ENCODE data around the gene PCDH17. TPM values are rescaled to one million over a fixed set of nuclear protein-coding genes. Genes with fewer than 3 reads are reported as not detected.
A peak's percentile ranks its signal among the peaks of the same experiment; 100 is the strongest.

Gene PCDH17
- total RNA-seq, 1 donor from 2014 or later = 16.6 TPM

DNA sequence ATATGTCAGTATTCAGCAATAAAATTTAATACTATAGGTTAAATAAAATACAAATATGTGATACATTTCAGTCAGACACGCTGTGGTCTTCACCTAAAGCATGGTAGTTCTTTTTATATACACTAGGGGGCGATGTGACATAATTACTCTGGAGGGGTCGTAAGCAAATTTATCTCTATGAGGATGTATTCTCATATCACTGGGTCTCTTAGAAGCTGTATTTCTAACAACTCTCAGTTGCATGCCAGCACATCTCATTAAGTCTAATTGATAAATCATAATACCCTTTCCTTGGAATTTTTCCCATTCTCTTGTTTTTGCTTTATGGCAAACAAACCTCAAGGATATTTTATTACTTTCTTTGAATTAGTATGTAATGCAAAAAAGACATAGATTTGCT lies 3.9 kb upstream of the PCDH17 start:
- Mint-ChIP-seq H3K27me3 (peaks cover 48% of the 10 kb centered on the region), H3K36me3 (no peaks in the 10 kb centered on the region), H3K9me3 (no peaks in the 10 kb centered on the region), H3K4me3 (no peak overlapping the region), H3K4me1 (ENCODE audit: unreplicated experiment) (peaks cover 21% of the 10 kb centered on the region), H3K27ac (no peak overlapping the region)
- TF ChIP-seq, protein P1, sequence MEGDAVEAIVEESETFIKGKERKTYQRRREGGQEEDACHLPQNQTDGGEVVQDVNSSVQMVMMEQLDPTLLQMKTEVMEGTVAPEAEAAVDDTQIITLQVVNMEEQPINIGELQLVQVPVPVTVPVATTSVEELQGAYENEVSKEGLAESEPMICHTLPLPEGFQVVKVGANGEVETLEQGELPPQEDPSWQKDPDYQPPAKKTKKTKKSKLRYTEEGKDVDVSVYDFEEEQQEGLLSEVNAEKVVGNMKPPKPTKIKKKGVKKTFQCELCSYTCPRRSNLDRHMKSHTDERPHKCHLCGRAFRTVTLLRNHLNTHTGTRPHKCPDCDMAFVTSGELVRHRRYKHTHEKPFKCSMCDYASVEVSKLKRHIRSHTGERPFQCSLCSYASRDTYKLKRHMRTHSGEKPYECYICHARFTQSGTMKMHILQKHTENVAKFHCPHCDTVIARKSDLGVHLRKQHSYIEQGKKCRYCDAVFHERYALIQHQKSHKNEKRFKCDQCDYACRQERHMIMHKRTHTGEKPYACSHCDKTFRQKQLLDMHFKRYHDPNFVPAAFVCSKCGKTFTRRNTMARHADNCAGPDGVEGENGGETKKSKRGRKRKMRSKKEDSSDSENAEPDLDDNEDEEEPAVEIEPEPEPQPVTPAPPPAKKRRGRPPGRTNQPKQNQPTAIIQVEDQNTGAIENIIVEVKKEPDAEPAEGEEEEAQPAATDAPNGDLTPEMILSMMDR (conservative IDR thresholded peaks at IDR 0.05) = peak; percentile 91
- DNase-seq (ENCODE audit: extremely low spot score, unreplicated experiment) = no peak

DNA sequence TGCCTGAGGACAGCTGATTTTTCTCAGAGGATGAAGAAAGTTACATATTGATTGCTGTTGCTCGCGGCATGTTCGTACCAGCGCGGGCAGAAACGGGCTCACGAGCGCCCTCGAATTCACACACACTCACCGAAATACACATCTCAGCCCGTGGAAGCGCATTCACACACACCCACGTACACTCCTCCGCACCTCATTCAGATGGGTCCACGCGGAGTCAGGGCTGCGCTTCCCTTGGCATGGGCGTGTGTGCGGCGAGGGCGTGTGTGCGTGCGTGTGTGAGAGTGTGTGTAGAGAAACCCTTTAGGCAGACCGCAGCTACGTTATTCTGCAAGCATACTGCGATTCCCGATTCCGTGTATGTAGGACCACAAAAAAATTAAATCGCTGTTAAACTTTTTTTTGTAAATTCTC lies 2.1 kb upstream of the PCDH17 start:
- Mint-ChIP-seq H3K36me3 (no peaks in the 10 kb centered on the region), H3K4me1 (ENCODE audit: unreplicated experiment) (peaks cover 24% of the 10 kb centered on the region), H3K9me3 (no peaks in the 10 kb centered on the region), H3K27ac (peak overlapping the region; percentile 86), H3K27me3 (peaks cover 64% of the 10 kb centered on the region), H3K4me3 (peak overlapping the region; percentile 96)
- DNase-seq (ENCODE audit: extremely low spot score, unreplicated experiment) = no peak
- TF ChIP-seq, protein P1 (conservative IDR thresholded peaks at IDR 0.05) = peak; percentile 37

DNA sequence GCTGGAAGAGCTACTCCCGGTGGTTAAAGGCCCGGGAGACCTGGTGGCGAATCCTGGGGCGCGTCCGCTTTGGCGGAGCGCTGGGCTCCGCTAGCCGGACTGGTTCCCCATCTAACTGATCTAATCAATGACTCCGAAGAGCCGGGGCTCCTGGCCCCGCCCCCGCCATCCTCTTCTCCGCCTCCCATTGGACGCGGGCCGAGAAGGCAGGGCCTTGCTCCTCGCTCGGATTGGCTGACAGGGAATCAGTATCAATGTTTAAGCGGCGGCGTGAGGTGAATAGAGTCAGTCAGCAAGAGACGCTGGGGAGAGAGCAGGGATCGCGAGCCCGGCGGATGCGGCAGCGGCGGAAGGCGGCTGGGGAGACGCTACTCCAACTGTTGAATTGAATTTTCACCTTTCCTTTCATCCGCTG lies 1.7 kb upstream of the PCDH17 start:
- no peaks in the 10 kb centered on the region for H3K36me3 Mint-ChIP-seq
- TF ChIP-seq, protein P1 (conservative IDR thresholded peaks at IDR 0.05) = no peak
- H3K4me3 Mint-ChIP-seq = peak overlapping the region; percentile 96
- H3K4me1 Mint-ChIP-seq (ENCODE audit: unreplicated experiment) = peaks cover 24% of the 10 kb centered on the region
- H3K27me3 Mint-ChIP-seq = peaks cover 68% of the 10 kb centered on the region
- no peaks in the 10 kb centered on the region for H3K9me3 Mint-ChIP-seq
- peak overlapping the region; percentile 86 for H3K27ac Mint-ChIP-seq
- DNase-seq (ENCODE audit: extremely low spot score, unreplicated experiment) = peak; percentile 95

DNA sequence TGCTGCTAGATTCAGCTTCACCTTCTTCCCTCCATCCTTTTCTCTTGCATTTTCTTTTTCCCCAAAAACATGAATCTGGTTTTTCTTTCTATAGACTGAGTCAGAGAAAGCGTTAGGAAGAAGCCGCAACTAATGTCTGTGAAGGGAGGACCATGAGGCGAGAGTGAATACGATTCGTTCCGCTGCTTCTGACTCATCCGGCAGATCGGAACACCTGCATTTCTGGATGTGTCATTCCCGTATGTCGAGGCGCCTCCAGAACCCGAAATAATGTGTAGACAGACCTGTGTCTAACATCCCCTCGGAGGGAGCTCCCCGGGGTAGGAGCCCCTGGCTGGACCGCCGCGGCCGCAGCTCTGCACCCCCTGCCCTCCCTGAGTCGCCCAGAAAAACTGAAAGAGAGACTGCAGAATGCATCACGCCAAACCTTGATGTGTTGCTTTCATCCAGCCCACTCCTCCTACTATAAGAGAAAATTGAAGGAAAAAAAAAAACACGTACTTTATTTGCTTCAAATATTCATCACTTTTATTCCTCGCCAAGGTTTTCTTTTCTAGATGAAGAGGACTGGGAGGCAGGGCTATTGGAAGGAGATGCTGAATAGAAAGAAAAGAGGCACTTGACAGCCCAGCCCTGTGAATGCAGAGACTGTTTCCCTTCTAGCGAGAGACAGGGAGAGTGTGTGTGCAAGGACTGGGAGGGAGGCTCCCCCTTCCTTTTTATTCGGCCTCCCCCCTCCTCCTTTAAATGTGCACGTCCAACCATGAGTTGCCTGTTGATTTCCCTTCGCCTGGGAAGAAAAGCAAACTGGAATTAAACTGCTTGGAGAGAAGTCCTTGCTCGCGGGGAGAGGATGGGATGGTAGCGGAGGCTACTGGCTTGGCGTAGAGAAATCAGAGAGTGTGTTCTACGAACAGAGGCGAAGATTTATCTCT lies 616 bp upstream of the PCDH17 start:
- peak overlapping the region; percentile 82 for H3K27ac Mint-ChIP-seq
- TF ChIP-seq, protein P1 (conservative IDR thresholded peaks at IDR 0.05) = no peak
- H3K4me1 Mint-ChIP-seq (ENCODE audit: unreplicated experiment) = peaks cover 24% of the 10 kb centered on the region
- H3K27me3 Mint-ChIP-seq = peaks cover 74% of the 10 kb centered on the region
- no peaks in the 10 kb centered on the region for H3K9me3 Mint-ChIP-seq
- no peaks in the 10 kb centered on the region for H3K36me3 Mint-ChIP-seq
- no peak for DNase-seq (ENCODE audit: extremely low spot score, unreplicated experiment)
- peak overlapping the region; percentile 96 for H3K4me3 Mint-ChIP-seq

DNA sequence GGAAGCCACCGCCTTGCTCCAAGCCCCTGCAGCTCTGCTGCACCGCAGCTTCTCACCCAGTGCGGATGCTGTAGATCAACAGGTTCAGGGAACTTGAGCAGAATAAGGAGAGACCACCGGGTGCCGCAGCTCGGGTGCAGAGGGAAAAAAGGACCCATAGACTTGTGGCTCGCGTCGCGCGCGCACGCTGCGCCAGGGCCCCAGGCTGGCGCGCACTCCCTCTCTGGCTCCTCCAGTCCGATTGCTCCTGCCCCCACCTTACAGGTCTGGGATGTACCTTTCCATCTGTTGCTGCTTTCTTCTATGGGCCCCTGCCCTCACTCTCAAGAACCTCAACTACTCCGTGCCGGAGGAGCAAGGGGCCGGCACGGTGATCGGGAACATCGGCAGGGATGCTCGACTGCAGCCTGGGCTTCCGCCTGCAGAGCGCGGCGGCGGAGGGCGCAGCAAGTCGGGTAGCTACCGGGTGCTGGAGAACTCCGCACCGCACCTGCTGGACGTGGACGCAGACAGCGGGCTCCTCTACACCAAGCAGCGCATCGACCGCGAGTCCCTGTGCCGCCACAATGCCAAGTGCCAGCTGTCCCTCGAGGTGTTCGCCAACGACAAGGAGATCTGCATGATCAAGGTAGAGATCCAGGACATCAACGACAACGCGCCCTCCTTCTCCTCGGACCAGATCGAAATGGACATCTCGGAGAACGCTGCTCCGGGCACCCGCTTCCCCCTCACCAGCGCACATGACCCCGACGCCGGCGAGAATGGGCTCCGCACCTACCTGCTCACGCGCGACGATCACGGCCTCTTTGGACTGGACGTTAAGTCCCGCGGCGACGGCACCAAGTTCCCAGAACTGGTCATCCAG lies 964 bp downstream of the PCDH17 start:
- H3K4me3 Mint-ChIP-seq = peak overlapping the region; percentile 96
- H3K4me1 Mint-ChIP-seq (ENCODE audit: unreplicated experiment) = peaks cover 24% of the 10 kb centered on the region
- peak overlapping the region; percentile 82 for H3K27ac Mint-ChIP-seq

More for the DNA sequence above, 964 bp downstream of the PCDH17 start:
- TF ChIP-seq, protein P1 (conservative IDR thresholded peaks at IDR 0.05) = no peak
- Mint-ChIP-seq H3K36me3 (no peaks in the 10 kb centered on the region), H3K27me3 (peaks cover 79% of the 10 kb centered on the region), H3K9me3 (no peaks in the 10 kb centered on the region)
- DNase-seq (ENCODE audit: extremely low spot score, unreplicated experiment) = peak; percentile 69

Measured in type B pancreatic cell (in vitro differentiated cells).